HG02588 (cell line): ENCODE results near the gene ZBTB49.
A peak's percentile ranks its signal among the peaks of the same experiment; 100 is the strongest.

Experiments
- ATAC-seq: cut with Tn5 transposase; IDR thresholded peaks from one replicate; pipeline ENCODE4 v1.9.1; 2021; ENCODE audit warnings: mild to moderate bottlenecking, moderate library complexity; ENCODE audit not compliant: unreplicated experiment

Gene ZBTB49

DNA sequence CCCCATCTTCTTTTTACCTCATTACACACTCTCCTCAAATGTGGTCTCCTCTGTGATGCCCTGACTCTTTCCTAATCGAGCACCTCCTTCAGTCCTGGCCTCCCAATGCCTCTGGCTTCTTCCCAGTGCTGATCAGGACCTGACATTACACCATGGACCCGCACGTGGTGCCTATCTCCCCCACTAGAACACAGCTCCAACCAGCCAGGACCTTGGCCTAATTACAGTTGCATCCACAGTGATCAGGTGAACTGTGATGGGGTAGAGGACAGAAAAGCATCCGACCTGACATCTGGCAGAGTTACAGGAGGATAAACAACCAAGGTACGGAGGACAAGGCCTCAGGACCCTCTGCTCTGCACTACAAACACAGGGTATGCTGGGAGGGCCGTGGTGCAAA is 12.5 kb upstream of the ZBTB49 start:
- ATAC-seq, result no peak

DNA sequence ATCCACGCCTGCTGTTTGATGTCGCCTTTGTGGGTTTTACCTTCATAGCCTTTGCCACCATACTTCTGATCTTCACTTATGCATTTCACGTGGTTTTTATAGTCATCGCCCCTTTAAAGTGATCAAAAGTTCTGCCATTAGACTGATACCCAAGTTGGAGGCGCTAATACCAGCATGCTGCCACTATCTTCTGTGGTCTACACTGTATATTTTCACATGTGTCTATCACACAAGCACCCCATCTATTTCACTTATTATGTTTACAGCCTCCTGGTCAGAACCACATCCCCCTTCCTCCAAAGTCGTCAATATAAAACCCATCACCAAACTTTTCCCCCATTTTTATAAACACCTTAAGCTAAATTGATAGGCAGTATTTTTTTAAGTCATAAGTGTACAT is 8.3 kb upstream of the ZBTB49 start:
- ATAC-seq, result no peak

DNA sequence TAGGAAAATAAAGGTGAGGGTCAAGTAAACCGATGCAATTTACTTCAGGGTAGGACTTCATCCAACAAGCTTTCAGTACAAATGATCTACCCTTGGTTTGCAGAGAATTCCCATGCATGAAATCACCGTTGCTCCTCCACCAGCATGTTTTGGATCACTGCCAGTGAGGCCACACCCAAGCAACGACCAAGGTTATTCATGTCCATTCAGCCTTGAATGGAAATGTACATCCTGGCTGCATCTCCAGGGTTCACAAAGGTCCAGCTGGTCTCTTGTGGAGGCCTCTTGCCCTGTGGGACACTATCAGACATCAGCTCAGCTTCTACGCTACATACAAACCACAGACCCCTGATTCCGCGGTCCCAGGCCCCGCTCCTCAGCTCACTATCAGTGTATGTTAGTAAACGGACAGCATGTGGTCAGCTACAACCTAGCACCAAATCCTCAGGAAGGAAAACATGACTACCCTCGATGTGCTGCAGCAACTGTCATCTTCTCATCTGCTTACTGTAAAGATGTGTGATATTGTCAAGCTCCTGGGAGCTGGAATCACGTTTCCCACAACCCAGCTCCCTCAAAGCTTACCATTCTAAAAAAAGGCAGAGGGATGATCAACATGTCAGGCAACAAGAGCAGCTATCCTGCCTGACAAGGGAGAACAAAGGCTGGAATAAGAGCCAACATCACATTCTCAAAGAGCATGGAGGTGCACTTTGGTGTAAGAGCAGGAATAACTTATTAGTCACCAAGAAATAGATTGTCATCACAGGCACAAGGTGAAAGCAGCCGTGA is 5.0 kb upstream of the ZBTB49 start:
- ATAC-seq, result no peak

DNA sequence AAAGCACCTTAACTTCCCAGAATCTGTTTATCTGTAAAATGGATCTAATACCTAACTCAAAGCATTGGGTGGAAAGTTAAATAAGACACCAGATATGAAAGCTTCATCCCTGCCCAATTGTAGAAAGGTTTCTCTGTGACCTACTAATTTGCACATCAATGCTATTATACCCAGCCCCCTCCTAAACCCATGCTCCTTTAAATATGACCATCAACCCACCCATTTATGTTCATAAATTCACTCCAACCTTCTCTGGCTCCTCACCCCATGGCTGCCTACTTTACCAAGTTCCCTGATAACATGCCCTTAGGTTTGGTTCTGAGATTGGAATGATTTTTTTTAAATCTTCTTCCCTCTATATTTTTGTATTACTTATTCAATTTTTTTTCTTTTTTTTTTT is 2.0 kb upstream of the ZBTB49 start:
- ATAC-seq, result no peak

DNA sequence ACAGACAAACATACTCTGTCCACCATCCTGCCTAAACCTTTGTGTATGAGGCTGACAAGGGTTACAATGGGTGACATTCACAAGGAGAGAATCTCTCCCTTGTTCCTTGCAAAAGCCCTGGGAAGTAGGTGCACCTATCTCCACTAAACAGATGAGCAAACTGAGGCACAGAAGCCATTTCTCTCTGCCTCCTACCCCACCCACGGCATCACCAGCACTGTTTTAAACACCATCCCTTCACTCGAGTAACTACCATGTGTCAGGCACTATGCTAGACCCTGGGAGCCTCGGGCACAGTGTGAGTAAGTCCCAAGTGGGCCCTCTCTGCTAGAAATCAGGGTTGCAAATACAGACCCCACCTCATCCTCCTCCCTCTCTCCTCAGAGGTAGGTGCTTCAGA is 996 bp upstream of the ZBTB49 start:
- ATAC-seq, result no peak

DNA sequence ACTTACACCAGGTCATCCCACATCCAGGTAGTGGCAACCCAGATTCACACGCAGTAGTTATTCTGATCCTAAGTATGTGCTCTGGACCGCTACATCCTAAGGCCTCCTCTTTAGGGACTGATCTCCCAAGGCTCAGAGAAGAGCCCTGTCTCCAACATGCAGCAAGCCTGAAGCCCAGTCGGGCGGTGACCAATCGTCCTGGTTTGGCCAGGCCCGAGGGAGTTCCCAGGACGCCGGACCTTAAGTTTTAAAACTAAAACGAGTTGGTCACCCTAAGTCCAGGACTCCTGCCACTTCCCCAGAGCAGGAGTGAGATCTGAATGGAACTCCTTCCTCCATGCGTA is 482 bp upstream of the ZBTB49 start:
- peak; percentile 18 for ATAC-seq

DNA sequence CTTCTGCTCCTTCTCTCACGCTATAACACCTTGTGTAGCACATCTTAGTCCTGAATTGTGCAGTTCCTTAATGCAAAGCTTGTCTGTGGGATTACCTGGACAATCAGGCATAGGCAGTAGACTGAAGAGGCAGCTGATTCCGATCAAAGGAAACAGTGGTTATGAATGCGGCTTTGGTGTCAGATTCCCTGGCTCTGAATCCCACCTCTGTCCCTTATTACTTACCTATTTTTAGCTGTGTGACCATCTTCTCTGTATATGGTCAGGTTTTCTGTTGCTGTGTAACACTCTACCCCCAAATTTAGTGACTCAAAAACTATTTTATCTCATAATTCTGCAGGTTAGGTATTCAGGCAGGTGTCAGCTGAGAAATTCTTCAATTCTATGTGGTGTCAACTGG is 3.2 kb downstream of the ZBTB49 start:
- no peak for ATAC-seq

DNA sequence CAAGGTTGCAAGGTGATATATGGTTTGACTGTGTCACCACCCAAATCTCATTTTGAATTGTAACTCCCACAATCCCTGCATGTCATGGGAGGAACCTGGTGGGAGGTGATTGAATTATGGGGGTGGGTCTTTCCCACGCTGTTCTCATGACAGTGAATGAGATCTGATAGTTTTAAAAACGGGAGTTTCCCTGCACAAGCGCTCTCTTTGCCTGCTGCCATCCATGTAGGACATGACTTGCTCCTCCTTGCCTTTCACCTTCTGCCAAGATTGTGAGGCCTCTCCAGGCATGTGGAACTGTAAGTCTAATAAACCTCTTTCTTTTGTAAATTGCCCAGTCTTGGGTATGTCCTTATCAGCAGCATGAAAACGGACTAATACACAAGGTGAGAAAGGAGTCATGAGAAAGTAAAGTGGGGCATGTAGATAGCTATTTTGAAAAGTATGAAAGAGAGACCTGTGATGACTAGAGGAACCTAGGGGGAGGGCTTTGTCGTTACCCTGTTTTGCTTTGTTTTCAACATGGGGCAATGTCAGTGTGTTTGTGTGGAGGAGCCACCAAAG is 6.3 kb downstream of the ZBTB49 start:
- ATAC-seq, result no peak

DNA sequence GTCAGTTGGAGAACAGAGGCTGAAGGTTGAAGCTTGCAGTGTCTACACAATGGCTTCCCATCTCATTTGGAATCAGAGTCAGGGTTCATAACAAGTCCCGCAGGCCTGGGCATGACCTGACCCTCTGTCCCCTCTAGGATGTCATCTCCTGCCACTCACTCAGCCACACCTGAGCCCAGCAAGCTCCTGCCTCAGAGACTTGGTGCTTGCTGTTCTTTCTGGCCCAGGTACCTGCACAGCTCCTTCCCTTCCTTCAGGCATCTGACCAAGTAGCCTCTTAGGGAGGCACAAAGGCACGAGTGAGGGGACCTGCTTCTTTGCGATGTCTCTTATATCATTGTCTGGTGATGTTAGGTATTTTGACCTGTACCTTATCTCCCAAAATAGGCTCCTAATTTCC is 9.0 kb downstream of the ZBTB49 start:
- no peak for ATAC-seq

DNA sequence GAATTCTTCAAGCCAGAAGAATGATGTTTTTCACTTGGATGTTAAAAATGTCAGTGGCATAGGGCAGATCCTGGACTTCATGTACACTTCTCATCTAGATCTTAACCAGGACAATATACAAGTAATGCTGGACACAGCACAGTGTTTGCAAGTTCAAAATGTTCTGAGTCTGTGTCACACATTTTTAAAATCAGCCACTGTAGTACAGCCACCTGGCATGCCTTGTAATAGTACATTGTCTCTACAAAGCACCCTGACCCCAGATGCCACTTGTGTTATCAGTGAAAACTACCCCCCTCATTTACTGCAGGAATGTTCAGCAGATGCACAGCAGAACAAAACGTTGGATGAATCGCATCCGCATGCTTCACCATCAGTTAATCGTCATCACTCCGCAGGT is 11.9 kb downstream of the ZBTB49 start:
- no peak for ATAC-seq

DNA sequence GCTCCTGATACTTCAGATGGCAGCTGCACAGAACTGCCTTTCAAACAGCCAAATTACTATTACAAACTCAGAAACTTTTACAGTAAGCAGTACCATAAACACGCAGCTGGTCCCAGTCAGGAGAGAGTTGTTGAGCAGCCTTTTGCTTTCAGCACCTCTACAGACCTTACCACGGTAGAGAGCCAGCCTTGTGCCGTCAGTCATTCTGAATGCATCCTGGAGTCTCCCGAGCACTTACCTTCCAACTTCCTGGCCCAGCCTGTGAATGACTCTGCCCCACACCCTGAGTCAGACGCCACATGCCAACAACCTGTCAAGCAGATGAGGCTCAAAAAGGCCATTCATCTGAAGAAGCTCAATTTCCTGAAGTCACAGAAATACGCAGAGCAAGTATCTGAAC is 12.4 kb downstream of the ZBTB49 start:
- no peak for ATAC-seq

DNA sequence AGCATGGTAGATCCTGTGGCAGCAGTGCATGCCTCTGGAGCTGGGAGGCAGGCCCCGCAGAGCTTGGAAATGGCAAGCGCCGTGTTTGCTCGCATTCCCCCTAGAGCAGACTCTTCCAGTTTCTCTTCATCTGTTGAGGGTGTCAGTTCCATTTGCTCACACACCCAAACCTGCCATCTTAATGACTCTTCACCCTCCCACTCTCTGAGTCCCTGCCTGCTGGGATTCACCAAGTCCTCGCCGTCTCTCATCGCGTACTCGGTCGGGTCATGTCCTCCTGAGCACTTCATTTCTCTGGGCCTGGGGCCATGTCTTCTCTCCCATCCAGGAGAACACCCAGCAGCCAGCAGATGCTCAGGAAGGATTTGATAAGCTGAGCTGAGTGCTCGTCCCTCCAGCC is 16.9 kb downstream of the ZBTB49 start:
- no peak for ATAC-seq

DNA sequence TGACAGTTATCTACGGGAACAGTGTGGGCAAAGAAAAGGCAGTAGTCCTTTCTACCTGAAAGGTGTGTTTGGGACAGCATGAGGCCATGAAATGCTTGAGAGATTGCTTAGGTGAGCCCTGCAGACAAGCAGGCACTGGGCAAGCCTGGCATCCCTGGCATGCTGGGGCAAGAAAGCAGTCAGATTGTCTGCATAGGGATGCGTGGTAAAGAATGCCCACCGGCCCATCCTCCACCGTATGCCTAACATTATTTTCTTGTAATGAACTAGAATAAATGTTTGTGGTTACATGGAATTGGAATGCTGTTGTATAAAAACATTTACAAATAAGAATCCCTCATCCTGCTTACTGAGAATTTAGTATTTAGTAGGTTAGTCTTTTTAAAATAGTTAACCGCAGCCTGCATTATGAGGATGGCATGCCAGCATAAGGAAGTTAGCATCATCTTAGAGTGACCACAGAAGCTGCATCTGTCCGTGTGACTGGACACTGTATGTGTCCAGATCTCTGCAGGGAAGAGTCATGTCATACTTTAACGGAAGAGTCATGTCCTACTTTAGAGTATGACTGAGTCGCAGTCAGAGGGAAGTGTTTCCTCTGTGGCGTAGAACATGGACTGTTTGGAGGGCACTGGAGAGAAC is 18.9 kb downstream of the ZBTB49 start:
- no peak for ATAC-seq

DNA sequence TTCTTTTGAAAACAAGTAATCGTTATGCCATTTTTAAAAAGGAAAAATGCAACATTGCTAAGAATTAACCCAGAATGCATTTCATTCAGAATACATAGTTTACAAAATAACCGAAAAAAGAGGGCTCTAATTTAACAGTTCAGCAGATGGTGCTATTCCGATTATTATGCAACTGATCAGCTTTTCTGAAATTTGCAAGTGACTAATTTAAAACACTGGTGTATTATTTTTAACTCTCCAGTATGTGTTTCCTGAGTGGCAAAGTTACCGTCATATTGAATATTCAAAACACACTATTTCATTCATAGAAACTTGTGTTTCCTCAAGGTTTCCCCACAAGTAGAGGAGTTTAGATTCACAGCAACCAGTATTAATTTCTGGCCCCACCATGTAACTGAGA is 21.1 kb downstream of the ZBTB49 start:
- no peak for ATAC-seq

DNA sequence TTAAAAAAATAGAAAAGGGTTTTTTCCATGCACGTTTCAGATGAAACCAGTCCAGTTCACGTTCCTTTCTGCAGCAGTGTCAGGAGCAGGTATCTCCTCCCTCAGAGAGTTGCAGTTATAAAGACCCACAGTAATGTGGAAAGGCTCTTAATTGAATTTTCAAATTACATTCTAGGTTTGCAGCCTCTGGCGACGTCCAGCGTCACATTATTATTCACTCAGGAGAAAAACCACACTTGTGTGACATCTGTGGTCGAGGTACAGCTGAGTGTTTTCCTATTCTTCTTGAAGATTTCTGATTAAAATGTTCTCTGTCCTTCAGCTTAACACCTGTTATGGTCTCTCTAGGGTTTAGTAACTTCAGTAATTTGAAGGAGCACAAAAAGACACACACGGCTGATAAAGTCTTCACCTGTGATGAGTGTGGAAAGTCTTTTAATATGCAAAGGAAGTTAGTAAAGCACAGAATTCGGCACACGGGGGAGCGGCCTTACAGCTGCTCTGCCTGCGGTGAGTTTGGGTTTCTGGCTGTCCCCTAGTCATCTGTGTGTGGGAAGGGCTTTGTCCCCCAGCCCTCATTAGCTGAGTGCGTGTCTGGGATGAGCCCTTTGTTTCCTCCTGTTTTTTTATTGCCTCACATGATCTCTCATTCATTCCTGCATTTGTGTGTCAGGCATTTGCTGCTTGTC is 25.6 kb downstream of the ZBTB49 start:
- ATAC-seq, result no peak

DNA sequence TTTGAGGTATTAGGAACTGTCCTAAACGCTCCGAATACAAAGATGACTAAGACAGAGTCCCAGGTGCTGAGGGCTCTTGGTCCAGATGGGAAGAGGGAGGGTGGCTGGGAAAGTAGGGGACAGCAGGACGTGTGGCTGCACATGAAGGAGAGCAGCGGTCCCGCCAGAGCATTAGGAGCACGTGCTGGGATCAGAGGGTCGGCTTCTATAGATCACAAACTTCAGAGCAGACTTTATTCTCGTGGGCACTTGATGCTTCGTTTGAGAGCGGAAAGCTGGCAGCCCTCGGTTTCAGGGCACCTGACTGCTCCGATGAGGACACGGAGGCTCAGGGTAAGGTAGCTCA is 26.1 kb downstream of the ZBTB49 start:
- ATAC-seq, result no peak

DNA sequence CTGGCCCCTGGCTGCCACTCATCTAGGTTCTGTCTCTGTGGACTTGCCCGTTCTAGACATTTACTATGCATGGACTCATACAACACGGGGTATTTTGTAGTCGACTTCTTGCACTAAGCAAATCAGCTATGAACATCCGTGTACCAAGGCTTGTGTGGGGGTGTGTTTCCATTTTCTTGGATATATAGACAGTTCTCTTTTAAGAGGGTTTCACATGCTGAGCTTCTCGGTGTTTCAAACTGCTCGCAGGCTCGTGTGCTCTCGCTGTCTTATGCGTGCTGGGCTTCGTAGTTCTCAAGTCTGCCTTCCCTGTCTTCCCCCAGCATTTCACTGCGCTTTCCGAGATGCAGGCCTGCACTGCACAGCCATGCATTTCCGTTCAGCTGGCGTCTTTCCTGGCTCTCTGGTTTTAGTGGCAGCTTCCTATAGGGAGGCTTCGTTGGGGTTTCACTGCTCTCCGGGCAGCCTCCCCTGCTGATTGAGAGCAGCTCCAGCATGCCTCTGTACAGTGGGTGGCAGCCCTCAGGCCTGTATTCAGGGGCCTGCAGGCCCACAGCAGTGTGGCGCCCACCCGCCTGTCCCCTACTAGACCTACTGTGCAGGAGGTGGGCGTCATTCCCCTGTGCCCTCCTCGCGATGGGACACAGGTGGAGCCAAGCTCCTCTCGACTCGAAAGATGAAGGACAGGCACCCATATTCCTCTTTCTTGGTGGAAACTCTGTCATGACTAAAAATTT is 27.6 kb downstream of the ZBTB49 start:
- no peak for ATAC-seq

DNA sequence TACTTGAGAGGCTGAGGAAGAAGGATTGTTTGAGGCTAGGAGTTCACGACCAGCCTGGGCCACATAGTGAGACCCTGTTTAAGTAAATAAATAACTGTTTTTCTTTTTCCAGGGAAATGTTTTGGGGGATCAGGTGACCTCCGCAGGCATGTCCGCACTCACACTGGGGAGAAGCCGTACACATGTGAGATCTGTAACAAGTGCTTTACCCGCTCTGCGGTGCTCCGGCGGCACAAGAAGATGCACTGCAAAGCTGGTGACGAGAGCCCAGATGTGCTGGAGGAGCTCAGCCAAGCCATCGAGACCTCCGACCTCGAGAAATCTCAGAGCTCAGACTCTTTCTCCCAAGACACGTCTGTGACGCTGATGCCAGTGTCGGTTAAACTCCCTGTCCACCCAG is 30.5 kb downstream of the ZBTB49 start:
- ATAC-seq, result no peak

DNA sequence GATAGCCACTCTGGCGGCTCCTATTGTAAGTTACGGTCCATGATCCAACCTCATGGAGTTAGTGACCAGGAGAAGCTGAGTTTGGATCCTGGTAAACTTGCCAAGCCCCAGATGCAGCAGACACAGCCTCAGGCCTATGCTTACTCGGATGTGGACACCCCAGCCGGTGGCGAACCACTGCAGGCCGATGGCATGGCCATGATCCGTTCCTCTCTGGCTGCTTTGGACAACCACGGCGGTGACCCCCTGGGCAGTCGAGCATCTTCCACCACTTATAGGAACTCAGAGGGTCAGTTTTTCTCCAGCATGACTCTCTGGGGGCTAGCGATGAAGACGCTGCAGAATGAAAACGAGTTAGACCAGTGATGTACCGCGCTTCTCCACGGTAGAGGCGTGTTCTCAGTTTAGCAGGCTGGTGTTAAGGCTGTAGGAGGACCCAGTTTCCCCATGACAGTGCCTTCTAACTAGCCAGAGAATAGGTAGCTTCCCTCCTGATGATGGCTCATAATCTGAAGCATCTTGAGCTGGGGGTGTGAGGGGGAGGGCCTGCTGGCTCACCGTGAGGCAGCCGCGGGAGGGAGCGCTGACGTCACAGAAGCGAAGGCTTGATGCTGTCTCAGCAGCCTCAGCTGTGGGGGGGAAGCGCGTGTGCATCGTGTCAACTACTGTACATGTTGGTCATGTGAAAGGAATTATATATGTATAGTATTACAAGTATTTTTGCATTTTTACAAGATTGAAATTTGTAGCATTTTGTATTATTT is 31.1 kb downstream of the ZBTB49 start:
- ATAC-seq, result no peak

DNA sequence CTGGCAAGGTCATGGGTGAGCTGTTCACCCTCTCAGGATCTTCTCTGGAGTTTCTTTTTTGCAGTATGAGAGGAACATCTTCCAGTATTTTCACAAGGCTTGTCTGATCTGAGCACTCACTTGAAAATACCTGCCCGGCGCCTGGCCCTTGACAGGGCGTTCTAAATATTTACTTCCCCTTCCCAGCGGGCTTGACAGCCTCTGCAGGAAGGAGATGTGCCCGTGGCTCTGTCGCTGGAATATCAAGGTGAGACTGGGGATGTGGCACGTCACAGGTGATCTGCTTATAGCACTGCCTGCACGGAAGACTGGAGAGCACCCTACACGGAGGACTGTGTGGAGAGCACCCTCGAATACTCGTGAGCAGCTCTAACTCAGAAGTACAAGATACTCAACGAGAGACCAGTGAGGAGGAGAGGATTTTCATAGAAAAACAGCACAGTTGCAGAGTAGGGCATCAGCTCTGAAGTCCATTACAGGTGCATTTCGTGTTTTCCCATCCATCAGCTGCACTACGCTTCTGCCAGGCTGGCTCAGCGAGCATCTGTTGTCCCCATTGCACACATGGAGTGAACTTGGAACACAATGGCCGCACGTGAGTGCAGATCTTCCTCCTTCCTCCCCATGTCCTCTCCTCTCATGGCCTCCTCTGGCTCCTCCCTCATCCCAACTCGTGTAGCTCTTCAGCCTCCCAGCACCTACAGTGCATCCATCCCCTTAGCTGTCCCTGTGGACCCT is 32.1 kb downstream of the ZBTB49 start:
- ATAC-seq, result no peak
